PC-9 (cell line): ENCODE measurements around the gene HHATL.

Source experiments
- EZH2 ChIP-seq: fragments of 200-600 bp; sonication (generic); IDR thresholded peaks from 2 replicates; pipeline ENCODE4 v1.8.0; 2017; ENCODE audit warnings: antibody characterized with exemption, low read depth
- TF ChIP-seq, protein P1 (sequence below): fragments of 200-600 bp; sonication (generic); conservative IDR thresholded peaks from 2 replicates; pipeline ENCODE4 v1.6.1; 2017; ENCODE audit warnings: mixed run types, antibody characterized with exemption, mild to moderate bottlenecking, moderate library complexity

DNA sequence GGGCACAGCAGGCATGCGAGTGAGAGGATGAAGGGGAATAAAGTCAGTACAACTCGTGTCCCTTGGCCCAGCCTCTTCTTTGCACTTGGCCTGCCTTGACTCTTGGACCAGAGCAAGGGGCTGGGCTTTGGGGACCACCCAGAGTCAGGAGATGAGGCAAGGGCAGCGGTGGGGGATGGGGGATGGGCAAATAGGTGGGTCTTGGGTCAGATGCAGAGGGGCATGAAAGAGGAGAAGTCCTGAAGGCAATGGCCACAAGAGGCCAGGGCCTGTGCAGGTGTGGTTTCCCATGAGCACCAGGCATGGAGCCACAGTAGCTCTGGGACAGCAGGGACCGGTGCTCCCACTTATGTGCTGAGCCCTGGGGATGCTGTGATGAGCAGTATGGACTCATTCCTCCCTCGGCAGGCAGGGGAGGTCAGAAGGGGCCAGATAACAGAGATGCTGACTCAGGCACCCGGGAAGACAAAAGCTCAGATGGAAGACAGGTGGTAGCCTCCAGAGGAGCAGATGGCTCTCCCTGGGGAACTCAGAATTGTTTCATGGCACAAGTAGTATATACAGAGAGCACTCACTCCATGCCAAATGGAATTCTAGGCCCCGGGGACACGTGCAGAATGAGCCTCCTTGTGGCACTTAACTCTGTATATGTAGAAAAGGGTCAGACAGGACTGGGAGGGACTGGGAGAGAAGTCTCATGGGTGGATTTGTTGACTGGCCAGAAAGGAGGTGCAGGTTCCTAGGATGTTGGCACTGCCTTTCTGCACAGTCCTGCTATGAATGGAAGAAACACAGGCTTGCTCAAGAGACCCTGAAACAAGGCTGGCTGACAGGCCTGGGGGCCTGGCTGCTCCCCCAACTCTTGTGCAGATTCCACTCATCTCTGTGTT lies 34.8 kb downstream of the HHATL start:
- TF ChIP-seq, protein P1, sequence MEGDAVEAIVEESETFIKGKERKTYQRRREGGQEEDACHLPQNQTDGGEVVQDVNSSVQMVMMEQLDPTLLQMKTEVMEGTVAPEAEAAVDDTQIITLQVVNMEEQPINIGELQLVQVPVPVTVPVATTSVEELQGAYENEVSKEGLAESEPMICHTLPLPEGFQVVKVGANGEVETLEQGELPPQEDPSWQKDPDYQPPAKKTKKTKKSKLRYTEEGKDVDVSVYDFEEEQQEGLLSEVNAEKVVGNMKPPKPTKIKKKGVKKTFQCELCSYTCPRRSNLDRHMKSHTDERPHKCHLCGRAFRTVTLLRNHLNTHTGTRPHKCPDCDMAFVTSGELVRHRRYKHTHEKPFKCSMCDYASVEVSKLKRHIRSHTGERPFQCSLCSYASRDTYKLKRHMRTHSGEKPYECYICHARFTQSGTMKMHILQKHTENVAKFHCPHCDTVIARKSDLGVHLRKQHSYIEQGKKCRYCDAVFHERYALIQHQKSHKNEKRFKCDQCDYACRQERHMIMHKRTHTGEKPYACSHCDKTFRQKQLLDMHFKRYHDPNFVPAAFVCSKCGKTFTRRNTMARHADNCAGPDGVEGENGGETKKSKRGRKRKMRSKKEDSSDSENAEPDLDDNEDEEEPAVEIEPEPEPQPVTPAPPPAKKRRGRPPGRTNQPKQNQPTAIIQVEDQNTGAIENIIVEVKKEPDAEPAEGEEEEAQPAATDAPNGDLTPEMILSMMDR: no peak
- no peak for TF ChIP-seq EZH2
